AG04450 (cell line): ENCODE measurements around the gene BAHD1. TPM values are rescaled to one million over a fixed set of nuclear protein-coding genes. Genes with fewer than 3 reads are reported as not detected.

Experiments used
- CTCF ChIA-PET: fragments of 300-600, 350-600 bp; formaldehyde crosslinking; extraction: SDS; loops from one replicate; lab custom pipeline; 2022; ENCODE audit warnings: antibody characterized with exemption, inconsistent platforms; lab: Charles Lee
- POLR2A ChIA-PET: fragments of 350-600 bp; formaldehyde crosslinking; extraction: SDS; loops from one replicate; lab custom pipeline; 2021; ENCODE audit warnings: antibody characterized with exemption, inconsistent platforms; lab: Yijun Ruan, JAX
- DNase-seq: peaks from one replicate; pipeline ENCODE4 v3.0.0-alpha.2; 2011; ENCODE audit warnings: low read depth, low spot score
- H3K27ac ChIP-seq: one replicate; pipeline ENCODE4 v1.5.1; 2012; ENCODE audit warnings: low read depth, low read length, control low read depth
- H3K27me3 ChIP-seq: one replicate; pipeline ENCODE4 v1.6.0; 2012; ENCODE audit warnings: low read length; ENCODE audit not compliant: control insufficient read depth, insufficient read depth
- H3K4me3 ChIP-seq: 2 replicates; pipeline ENCODE4 v1.5.1; 2011; ENCODE audit warnings: mild to moderate bottlenecking, low read depth, low read length, control low read depth
- H3K9me3 ChIP-seq: 2 replicates; pipeline ENCODE4 v1.5.1; 2012; ENCODE audit warnings: low read length; ENCODE audit not compliant: control insufficient read depth, insufficient read depth
- polyA plus RNA-seq: library from polyadenylated mRNA; depleted of rRNA; stranded (reverse); fragments of >200 nt; gene quantifications from 2 replicates; pipeline ENCODE4 v1.2.3, GENCODE V29; 2011
- TF ChIP-seq, protein P1 (sequence below): IDR thresholded peaks from 2 replicates; pipeline ENCODE4 v1.5.1; 2011; ENCODE audit warnings: low read depth, low read length, control low read depth, inconsistent platforms

Gene BAHD1
- polyA plus RNA-seq, 1 experiment, result 2.8 TPM

DNA sequence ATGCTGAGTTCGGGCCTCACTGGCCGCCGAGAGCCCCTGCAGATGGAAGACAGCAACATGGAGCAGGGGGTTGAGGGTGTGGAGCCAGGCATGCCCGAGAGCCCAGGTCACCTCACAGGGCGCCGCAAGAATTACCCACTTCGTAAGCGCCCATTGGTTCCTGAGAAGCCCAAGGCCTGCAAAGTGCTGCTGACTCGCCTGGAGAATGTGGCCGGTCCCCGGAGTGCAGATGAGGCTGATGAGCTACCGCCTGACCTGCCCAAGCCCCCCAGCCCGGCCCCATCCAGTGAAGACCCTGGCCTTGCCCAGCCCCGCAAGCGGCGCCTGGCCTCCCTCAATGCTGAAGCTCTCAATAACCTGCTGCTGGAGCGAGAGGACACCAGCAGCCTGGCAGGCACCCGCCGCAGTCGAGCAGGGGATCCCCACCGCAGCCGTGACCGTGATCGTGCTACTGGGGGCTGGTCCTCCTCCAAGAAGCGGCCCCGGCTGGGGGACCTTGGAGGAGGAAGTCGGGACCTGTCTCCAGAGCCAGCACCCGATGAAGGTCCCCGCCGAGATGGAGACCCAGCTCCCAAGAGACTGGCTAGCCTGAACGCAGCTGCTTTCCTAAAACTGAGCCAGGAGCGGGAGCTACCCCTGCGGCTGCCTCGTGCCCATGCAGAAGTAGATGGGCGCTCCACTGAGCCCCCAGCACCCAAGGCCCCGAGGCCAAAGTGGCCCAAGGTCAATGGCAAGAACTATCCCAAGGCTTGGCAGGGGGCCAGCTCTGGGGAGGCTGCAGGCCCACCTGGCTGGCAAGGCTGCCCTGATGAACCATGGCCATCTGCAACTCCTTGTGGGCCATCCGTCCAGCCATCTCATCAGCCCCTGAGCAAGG lies 18.0 kb downstream of the BAHD1 start:
- no peak overlapping the region for H3K27ac ChIP-seq

DNA sequence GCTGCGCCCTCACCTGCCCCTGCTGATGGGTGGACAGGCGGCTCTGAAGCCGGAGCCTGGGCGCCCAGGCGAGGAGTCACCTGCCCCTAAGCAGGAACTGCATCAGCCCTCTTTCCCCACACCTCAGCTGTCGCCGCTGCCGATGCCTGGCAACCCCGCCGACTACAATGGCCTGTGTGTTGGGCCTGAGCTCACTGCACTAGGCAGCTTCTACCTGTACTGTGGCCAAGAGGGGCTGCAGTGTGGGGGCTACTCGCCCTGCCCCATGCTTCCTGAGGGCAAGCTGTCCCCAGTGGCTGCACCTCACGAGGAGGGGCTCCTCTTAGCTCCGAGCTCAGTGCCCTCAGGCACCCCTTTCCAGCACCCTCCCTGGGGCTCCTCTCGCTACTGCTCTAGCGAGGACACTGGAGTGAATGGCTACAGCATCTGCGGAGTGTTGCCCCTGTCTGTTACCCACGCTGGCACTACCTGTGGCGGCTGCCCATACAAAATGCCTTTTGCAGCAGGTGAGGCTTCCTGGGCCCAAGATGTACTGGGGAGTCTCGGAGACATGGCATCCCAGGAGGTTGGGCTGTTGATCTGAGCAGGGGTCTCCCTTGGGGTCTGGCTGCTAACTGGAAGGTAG lies 18.8 kb downstream of the BAHD1 start:
- TF ChIP-seq, protein P1, sequence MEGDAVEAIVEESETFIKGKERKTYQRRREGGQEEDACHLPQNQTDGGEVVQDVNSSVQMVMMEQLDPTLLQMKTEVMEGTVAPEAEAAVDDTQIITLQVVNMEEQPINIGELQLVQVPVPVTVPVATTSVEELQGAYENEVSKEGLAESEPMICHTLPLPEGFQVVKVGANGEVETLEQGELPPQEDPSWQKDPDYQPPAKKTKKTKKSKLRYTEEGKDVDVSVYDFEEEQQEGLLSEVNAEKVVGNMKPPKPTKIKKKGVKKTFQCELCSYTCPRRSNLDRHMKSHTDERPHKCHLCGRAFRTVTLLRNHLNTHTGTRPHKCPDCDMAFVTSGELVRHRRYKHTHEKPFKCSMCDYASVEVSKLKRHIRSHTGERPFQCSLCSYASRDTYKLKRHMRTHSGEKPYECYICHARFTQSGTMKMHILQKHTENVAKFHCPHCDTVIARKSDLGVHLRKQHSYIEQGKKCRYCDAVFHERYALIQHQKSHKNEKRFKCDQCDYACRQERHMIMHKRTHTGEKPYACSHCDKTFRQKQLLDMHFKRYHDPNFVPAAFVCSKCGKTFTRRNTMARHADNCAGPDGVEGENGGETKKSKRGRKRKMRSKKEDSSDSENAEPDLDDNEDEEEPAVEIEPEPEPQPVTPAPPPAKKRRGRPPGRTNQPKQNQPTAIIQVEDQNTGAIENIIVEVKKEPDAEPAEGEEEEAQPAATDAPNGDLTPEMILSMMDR, result no peak
- Histone ChIP-seq H3K27me3 (no peaks in the 10 kb centered on the region), H3K27ac (no peak overlapping the region), H3K9me3 (no peaks in the 10 kb centered on the region; the same call in 1 of the 2 replicates), H3K4me3 (no peak overlapping the region)
- ChIA-PET CTCF (no interaction called here), POLR2A (no interaction called here)
- no peak for DNase-seq

More for the DNA sequence above, 18.0 kb downstream of the BAHD1 start:
- POLR2A ChIA-PET, result no interaction called here
- Histone ChIP-seq H3K27me3 (no peaks in the 10 kb centered on the region), H3K4me3 (no peak overlapping the region), H3K9me3 (no peaks in the 10 kb centered on the region; the same call in 1 of the 2 replicates)
- TF ChIP-seq, protein P1, result no peak
- no peak for DNase-seq
- CTCF ChIA-PET, result no interaction called here

DNA sequence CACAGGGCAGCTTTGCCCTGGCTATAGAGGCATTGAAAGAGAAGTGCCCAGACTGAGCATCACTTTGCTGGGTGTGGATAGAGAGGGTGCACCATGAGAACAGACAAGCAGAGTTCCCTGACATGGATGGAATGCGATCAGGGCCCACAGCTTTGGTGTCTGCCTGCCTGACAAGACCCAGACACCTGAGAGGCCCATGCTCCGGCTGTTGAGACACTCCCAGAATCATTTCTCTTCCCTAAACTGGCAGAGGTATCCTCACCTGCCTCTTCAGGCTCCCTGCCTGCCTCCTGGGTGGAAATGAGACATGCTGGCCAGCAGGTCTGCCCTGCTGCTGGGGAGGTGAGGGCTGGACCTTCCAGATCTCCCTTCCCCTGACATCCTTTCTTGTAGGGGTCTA lies 19.7 kb downstream of the BAHD1 start:
- Histone ChIP-seq H3K27ac (no peak overlapping the region), H3K9me3 (no peaks in the 10 kb centered on the region; the same call in 1 of the 2 replicates), H3K27me3 (no peaks in the 10 kb centered on the region), H3K4me3 (no peak overlapping the region)
- POLR2A ChIA-PET, result no interaction called here
- DNase-seq, result no peak
- TF ChIP-seq, protein P1, result no peak
- CTCF ChIA-PET, result no interaction called here

DNA sequence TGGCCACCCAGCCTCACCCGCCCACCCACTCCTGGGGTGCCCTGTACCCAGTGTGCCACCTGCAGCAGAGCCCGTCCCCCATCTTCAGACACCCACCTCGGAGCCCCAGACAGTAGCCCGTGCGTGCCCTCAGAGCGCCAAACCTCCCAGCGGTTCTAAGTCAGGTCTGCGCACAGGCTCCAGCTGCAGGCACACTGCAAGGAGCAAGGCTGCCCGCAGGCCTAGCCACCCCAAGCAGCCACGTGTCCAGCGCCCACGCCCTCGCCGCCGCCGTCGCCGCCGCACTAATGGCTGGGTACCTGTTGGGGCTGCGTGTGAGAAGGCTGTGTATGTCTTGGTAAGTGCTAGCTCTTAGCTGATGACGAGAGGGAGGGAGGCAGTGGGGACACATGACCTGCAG lies 21.2 kb downstream of the BAHD1 start:
- ChIA-PET CTCF (interaction anchor here (1.5 kb wide), 1 partner anchor 45 kb away, joined by 5 read pairs; no protein-coding TSS in a partner anchor), POLR2A (no interaction called here)
- Histone ChIP-seq H3K4me3 (no peak overlapping the region), H3K27ac (no peak overlapping the region), H3K9me3 (no peaks in the 10 kb centered on the region; the same call in 1 of the 2 replicates), H3K27me3 (no peaks in the 10 kb centered on the region)
- TF ChIP-seq, protein P1, result no peak
- DNase-seq, result no peak

DNA sequence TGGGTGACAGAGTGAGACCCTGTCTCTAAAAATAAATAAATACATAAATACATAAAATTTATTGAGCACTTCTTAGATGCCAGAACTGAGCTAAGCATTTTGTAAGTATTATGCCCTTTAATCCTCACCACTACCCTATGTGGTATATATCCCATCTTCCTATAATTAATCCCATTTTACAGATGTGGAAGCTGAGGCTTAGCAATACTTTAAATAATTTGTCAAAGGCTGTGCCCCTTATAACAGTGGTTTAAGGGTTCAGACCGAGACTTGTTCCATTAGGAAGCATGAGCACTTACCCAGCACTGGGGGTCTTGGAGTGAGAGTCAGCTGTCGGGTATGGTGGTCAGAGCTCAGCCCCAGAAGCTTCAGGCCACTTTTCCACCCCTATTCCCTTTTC lies 22.5 kb downstream of the BAHD1 start:
- POLR2A ChIA-PET, result no interaction called here
- no peak overlapping the region for H3K4me3 ChIP-seq
- DNase-seq, result no peak
- no peaks in the 10 kb centered on the region; the same call in 1 of the 2 replicates for H3K9me3 ChIP-seq
- no peak overlapping the region for H3K27ac ChIP-seq
- TF ChIP-seq, protein P1, result no peak
- no peaks in the 10 kb centered on the region for H3K27me3 ChIP-seq
- CTCF ChIA-PET, result interaction anchor here (0.6 to 1.5 kb wide), 2 partner anchors 44 to 386 kb away, joined by 5 to 6 read pairs; no protein-coding TSS in a partner anchor
